Esophagus muscularis mucosa (tissue), 3 donors: ENCODE data around the gene PLXNC1.

Experiments
- POLR2AphosphoS5 ChIP-seq, 2 donors: sonication (generic); formaldehyde crosslinking; IDR thresholded peaks; one replicate each; pipeline ENCODE4 v1.6.1; 2017; ENCODE audit warnings: antibody characterized with exemption in 2 of 2
- TF ChIP-seq, protein P1 (sequence below), 3 experiments: fragments of 200-600 bp in 2 of 3; fragments of 450-650 bp in 1 of 3; sonication (generic) in 2 of 3; IDR thresholded peaks; one replicate each; pipeline ENCODE4 v1.5.1; 2017 to 2019; ENCODE audit warnings: antibody characterized with exemption in 3 of 3, mild to moderate bottlenecking in 2 of 3, moderate library complexity in 1 of 3

GRCh38 chr12:94227066-94227465, 78.7 kb downstream of the PLXNC1 start:
- no peak for TF ChIP-seq POLR2AphosphoS5 (IDR thresholded peaks at IDR 0.05)
- TF ChIP-seq, protein P1, sequence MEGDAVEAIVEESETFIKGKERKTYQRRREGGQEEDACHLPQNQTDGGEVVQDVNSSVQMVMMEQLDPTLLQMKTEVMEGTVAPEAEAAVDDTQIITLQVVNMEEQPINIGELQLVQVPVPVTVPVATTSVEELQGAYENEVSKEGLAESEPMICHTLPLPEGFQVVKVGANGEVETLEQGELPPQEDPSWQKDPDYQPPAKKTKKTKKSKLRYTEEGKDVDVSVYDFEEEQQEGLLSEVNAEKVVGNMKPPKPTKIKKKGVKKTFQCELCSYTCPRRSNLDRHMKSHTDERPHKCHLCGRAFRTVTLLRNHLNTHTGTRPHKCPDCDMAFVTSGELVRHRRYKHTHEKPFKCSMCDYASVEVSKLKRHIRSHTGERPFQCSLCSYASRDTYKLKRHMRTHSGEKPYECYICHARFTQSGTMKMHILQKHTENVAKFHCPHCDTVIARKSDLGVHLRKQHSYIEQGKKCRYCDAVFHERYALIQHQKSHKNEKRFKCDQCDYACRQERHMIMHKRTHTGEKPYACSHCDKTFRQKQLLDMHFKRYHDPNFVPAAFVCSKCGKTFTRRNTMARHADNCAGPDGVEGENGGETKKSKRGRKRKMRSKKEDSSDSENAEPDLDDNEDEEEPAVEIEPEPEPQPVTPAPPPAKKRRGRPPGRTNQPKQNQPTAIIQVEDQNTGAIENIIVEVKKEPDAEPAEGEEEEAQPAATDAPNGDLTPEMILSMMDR (IDR thresholded peaks at IDR 0.05): no peak
